Thyroid gland (tissue), 4 donors: ENCODE measurements around the gene RAB6A.

ENCODE experiments used
- CTCF ChIP-seq, 6 experiments: fragments of 200-600 bp in 3 of 6; fragments of 450-650 bp in 3 of 6; sonication (generic) in 3 of 6; IDR thresholded peaks; one replicate each; pipeline ENCODE4 v1.5.1; 2016 to 2019; ENCODE audit warnings: antibody characterized with exemption in 6 of 6, mild to moderate bottlenecking in 2 of 6, inconsistent platforms in 1 of 6, moderate library complexity in 1 of 6
- POLR2A ChIP-seq, 2 donors: fragments of 450-650 bp; IDR thresholded peaks; one replicate each; pipeline ENCODE4 v1.6.1; 2017; ENCODE audit warnings: antibody characterized with exemption in 2 of 2, mild to moderate bottlenecking in 2 of 2, moderate library complexity in 1 of 2

GRCh38 chr11:73758451-73758850 lies 2.4 kb downstream of the RAB6A start:
- TF ChIP-seq CTCF (IDR thresholded peaks at IDR 0.05): no peak
- TF ChIP-seq POLR2A (IDR thresholded peaks at IDR 0.05): no peak
